ENCODE data around the gene SETBP1.

The SETBP1 gene

DNA sequence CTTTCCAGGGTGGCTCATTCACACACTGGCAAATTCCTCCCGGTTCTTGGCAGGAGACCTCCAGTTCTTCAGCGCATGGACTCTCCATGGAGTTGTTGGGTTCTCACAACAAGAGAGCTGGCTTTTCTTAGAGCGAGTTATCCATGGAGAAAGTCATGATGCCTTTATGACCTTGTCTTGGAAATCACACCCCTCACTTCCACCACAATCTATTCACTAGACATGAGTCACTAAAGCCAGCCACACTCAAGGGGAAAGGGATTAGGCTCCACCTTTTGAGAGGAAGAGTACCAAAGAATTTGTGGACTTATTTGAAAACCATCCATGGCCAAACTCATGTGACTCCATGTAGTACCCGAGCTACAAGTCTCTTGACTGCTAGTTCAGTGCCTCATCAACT is 160.5 kb downstream of the SETBP1 start:
- Histone ChIP-seq H2BK5ac (ENCODE audit: low read length) (no peak overlapping the region), H2BK15ac (ENCODE audit: low read length) (no peak overlapping the region), H3K4ac (ENCODE audit: low read length) (no peak overlapping the region), H3K14ac (ENCODE audit: low read length) (no peak overlapping the region), H4K8ac (ENCODE audit: low read depth, low read length) (no peak overlapping the region), H3K9ac (ENCODE audit: low read depth, low read length, poor library complexity) (no peak overlapping the region), H2AK5ac (ENCODE audit: low read depth, low read length) (no peak overlapping the region), H3K18ac (ENCODE audit: low read length) (no peak overlapping the region), H3K79me1 (ENCODE audit: low read depth, low read length) (no peaks in the 10 kb centered on the region), H3K27me3 (ENCODE audit: control insufficient read depth in 3 of 3, insufficient read depth in 3 of 3, low read depth in 1 of 3, low read length in 3 of 3) (no peaks in the 10 kb centered on the region), H3K4me3 (ENCODE audit: low read length in 2 of 2) (no peak overlapping the region), H3K4me2 (ENCODE audit: insufficient read depth, low read length, poor library complexity, severe bottlenecking) (no peak overlapping the region), H3K23ac (ENCODE audit: low read depth, low read length, poor library complexity) (no peak overlapping the region), H2AFZ (ENCODE audit: low read length) (no peak overlapping the region), H3K4me1 (ENCODE audit: control insufficient read depth in 2 of 2, insufficient read depth in 1 of 2, low read depth in 1 of 2, low read length in 2 of 2) (peaks cover 12 to 16% of the 10 kb centered on the region in 2 donors), H4K91ac (ENCODE audit: low read depth, low read length, poor library complexity) (no peak overlapping the region), H2BK12ac (ENCODE audit: low read length) (no peak overlapping the region), H3K9me3 (replicated peaks in 1 of 2; ENCODE audit: control insufficient read depth in 2 of 2, insufficient read depth in 1 of 2, low read depth in 1 of 2, low read length in 2 of 2) (peaks cover 5 to 13% of the 10 kb centered on the region in 2 donors), H2BK120ac (ENCODE audit: low read depth, low read length) (no peak overlapping the region), H3K27ac (replicated peaks; ENCODE audit: low read length) (no peak overlapping the region), H3K36me3 (replicated peaks in 1 of 2; ENCODE audit: control insufficient read depth in 2 of 2, insufficient read depth in 2 of 2, low read length in 2 of 2) (no peaks in the 10 kb centered on the region)
- DNase-seq (ENCODE audit: low spot score) = no peak
- no CpG with 5 or more reads among the region's 4 CpGs for WGBS, 2 donors (ENCODE audit: extremely low coverage in 2 of 2, insufficient read length in 2 of 2, insufficient replicate concordance in 1 of 2)

DNA sequence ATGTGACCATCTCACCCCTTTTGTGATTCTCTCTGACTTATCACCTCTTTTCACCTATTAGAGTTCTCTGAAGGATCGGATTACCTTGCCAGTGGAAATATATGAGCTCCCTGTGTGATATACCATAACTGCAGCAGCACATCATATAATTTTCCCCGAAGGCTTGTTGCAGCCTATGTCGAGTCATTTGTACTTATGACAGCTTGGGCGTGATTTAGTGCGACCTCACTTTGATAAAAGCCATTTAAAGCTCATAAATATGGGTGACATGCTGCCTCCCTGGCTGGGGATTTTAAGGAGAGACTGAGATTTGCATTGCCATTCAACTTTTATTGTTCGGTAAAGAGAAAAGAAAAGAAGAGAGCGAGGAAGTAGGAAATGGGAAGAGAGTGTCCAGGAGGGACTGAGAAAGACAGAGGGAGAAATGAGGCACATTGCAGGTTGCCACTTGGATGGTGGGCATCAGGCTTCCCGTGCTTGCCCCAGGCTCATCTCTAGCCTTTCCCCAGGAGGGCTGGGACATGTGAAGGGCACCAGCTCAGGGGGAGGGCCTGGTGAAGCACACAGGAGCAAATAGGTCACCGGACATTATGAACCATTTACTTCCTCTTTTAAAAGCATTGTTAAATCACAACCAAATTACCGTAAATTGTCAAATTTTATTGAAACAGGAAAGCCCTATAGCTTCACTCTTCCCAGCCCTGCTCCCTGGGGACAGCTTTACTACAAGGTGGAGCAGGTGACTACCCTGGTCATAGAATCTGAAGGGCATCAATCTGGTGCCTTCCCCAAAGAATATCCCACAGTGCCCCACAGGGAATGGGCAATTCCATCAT is 161.3 kb downstream of the SETBP1 start:
- no peaks in the 10 kb centered on the region for H3K79me1 ChIP-seq (ENCODE audit: low read depth, low read length)
- peaks cover 8 to 15% of the 10 kb centered on the region in 2 donors for H3K4me1 ChIP-seq (ENCODE audit: control insufficient read depth in 2 of 2, insufficient read depth in 1 of 2, low read depth in 1 of 2, low read length in 2 of 2)
- H3K36me3 ChIP-seq (replicated peaks in 1 of 2; ENCODE audit: control insufficient read depth in 2 of 2, insufficient read depth in 2 of 2, low read length in 2 of 2) = no peaks in the 10 kb centered on the region
- WGBS, 2 donors (ENCODE audit: extremely low coverage in 2 of 2, insufficient read length in 2 of 2, insufficient replicate concordance in 1 of 2) = no CpG with 5 or more reads among the region's 10 CpGs
- no peak overlapping the region for H2BK15ac ChIP-seq (ENCODE audit: low read length)
- H2BK12ac ChIP-seq (ENCODE audit: low read length) = no peak overlapping the region
- no peak overlapping the region for H3K18ac ChIP-seq (ENCODE audit: low read length)
- H3K27me3 ChIP-seq (ENCODE audit: control insufficient read depth in 3 of 3, insufficient read depth in 3 of 3, low read depth in 1 of 3, low read length in 3 of 3) = no peaks in the 10 kb centered on the region
- H2AK5ac ChIP-seq (ENCODE audit: low read depth, low read length) = no peak overlapping the region
- no peak overlapping the region for H2AFZ ChIP-seq (ENCODE audit: low read length)
- no peak overlapping the region for H3K23ac ChIP-seq (ENCODE audit: low read depth, low read length, poor library complexity)
- H2BK5ac ChIP-seq (ENCODE audit: low read length) = no peak overlapping the region
- no peak overlapping the region for H3K4me3 ChIP-seq (ENCODE audit: low read length in 2 of 2)
- no peak overlapping the region for H3K9ac ChIP-seq (ENCODE audit: low read depth, low read length, poor library complexity)
- H3K14ac ChIP-seq (ENCODE audit: low read length) = no peak overlapping the region
- H3K27ac ChIP-seq (replicated peaks; ENCODE audit: low read length) = no peak overlapping the region
- no peak overlapping the region for H4K91ac ChIP-seq (ENCODE audit: low read depth, low read length, poor library complexity)
- no peak overlapping the region for H2BK120ac ChIP-seq (ENCODE audit: low read depth, low read length)
- H4K8ac ChIP-seq (ENCODE audit: low read depth, low read length) = no peak overlapping the region
- H3K4me2 ChIP-seq (ENCODE audit: insufficient read depth, low read length, poor library complexity, severe bottlenecking) = no peak overlapping the region
- DNase-seq (ENCODE audit: low spot score) = no peak
- H3K4ac ChIP-seq (ENCODE audit: low read length) = no peak overlapping the region
- H3K9me3 ChIP-seq (replicated peaks in 1 of 2; ENCODE audit: control insufficient read depth in 2 of 2, insufficient read depth in 1 of 2, low read depth in 1 of 2, low read length in 2 of 2) = peaks cover 5 to 13% of the 10 kb centered on the region in 2 donors

DNA sequence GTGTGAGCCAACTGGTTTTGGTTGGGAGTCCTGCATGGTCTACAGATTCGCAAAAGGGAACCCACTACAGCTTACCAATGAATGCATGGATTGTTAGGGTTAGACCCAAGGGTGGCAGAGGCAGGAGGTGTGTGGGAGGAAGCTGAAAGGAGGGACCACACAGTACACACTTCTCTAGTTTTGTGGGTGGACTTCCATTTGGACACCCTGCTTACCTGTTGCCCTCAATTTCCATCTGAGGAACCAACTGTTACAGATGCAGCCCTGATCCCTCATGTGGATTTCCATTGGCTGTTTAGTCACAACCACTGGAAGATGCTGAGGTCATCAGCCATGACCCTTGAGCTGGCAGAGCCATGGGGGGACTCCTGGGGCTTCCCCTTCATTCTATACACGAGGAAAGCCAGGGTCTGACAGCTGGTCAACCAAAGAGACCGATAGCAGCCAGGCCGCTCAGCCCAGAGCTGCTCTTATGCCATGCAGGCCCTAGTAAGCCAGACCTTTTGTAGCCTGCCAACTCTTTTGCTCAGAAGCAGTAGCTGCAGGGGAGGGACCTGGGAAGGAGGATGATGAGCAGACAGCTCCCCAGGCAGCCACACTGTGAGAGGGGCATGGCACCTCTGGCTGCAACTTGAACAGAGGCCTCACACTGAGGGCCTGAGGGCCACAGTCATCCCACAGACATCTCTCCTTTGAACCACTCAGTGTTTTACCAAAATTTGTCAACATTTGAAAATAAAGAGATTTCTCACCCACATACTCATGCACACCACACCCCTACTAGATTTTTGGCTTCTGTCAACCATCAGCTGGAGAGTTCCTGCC is 162.1 kb downstream of the SETBP1 start:
- Histone ChIP-seq H3K18ac (ENCODE audit: low read length) (no peak overlapping the region), H3K4me1 (ENCODE audit: control insufficient read depth in 2 of 2, insufficient read depth in 1 of 2, low read depth in 1 of 2, low read length in 2 of 2) (peaks cover 6 to 10% of the 10 kb centered on the region in 2 donors), H3K14ac (ENCODE audit: low read length) (no peak overlapping the region), H2AFZ (ENCODE audit: low read length) (no peak overlapping the region), H3K36me3 (replicated peaks in 1 of 2; ENCODE audit: control insufficient read depth in 2 of 2, insufficient read depth in 2 of 2, low read length in 2 of 2) (no peaks in the 10 kb centered on the region), H3K9ac (ENCODE audit: low read depth, low read length, poor library complexity) (no peak overlapping the region), H3K27me3 (ENCODE audit: control insufficient read depth in 3 of 3, insufficient read depth in 3 of 3, low read depth in 1 of 3, low read length in 3 of 3) (no peaks in the 10 kb centered on the region), H3K27ac (replicated peaks; ENCODE audit: low read length) (no peak overlapping the region), H2BK5ac (ENCODE audit: low read length) (no peak overlapping the region), H2BK15ac (ENCODE audit: low read length) (no peak overlapping the region), H4K8ac (ENCODE audit: low read depth, low read length) (no peak overlapping the region), H3K4me3 (ENCODE audit: low read length in 2 of 2) (no peak overlapping the region), H3K4ac (ENCODE audit: low read length) (no peak overlapping the region), H4K91ac (ENCODE audit: low read depth, low read length, poor library complexity) (no peak overlapping the region), H2BK12ac (ENCODE audit: low read length) (no peak overlapping the region), H3K23ac (ENCODE audit: low read depth, low read length, poor library complexity) (no peak overlapping the region), H3K79me1 (ENCODE audit: low read depth, low read length) (no peaks in the 10 kb centered on the region), H3K9me3 (replicated peaks in 1 of 2; ENCODE audit: control insufficient read depth in 2 of 2, insufficient read depth in 1 of 2, low read depth in 1 of 2, low read length in 2 of 2) (peaks cover 5 to 13% of the 10 kb centered on the region in 2 donors), H2AK5ac (ENCODE audit: low read depth, low read length) (no peak overlapping the region), H2BK120ac (ENCODE audit: low read depth, low read length) (no peak overlapping the region), H3K4me2 (ENCODE audit: insufficient read depth, low read length, poor library complexity, severe bottlenecking) (no peak overlapping the region)
- no CpG with 5 or more reads among the region's 4 CpGs for WGBS, 2 donors (ENCODE audit: extremely low coverage in 2 of 2, insufficient read length in 2 of 2, insufficient replicate concordance in 1 of 2)
- no peak for DNase-seq (ENCODE audit: low spot score)

GRCh38 chr18:44844486-44844885 is 163.8 kb downstream of the SETBP1 start:
- H3K4me2 ChIP-seq (ENCODE audit: insufficient read depth, low read length, poor library complexity, severe bottlenecking) = no peak overlapping the region
- H3K4me1 ChIP-seq (ENCODE audit: control insufficient read depth in 2 of 2, insufficient read depth in 1 of 2, low read depth in 1 of 2, low read length in 2 of 2) = peaks cover 3% of the 10 kb centered on the region in 2 donors
- no peak overlapping the region for H2AFZ ChIP-seq (ENCODE audit: low read length)
- H3K27me3 ChIP-seq (ENCODE audit: control insufficient read depth in 3 of 3, insufficient read depth in 3 of 3, low read depth in 1 of 3, low read length in 3 of 3) = no peaks in the 10 kb centered on the region
- H3K36me3 ChIP-seq (replicated peaks in 1 of 2; ENCODE audit: control insufficient read depth in 2 of 2, insufficient read depth in 2 of 2, low read length in 2 of 2) = no peaks in the 10 kb centered on the region
- no peak overlapping the region for H2BK12ac ChIP-seq (ENCODE audit: low read length)
- no peak overlapping the region for H3K4me3 ChIP-seq (ENCODE audit: low read length in 2 of 2)
- WGBS, 2 donors (ENCODE audit: extremely low coverage in 2 of 2, insufficient read length in 2 of 2, insufficient replicate concordance in 1 of 2) = no CpG with 5 or more reads among the region's 5 CpGs
- H3K9ac ChIP-seq (ENCODE audit: low read depth, low read length, poor library complexity) = no peak overlapping the region
- H4K8ac ChIP-seq (ENCODE audit: low read depth, low read length) = no peak overlapping the region
- H4K91ac ChIP-seq (ENCODE audit: low read depth, low read length, poor library complexity) = no peak overlapping the region
- H3K18ac ChIP-seq (ENCODE audit: low read length) = no peak overlapping the region
- no peak overlapping the region for H3K14ac ChIP-seq (ENCODE audit: low read length)
- no peak overlapping the region for H2BK120ac ChIP-seq (ENCODE audit: low read depth, low read length)
- H2BK15ac ChIP-seq (ENCODE audit: low read length) = no peak overlapping the region
- DNase-seq (ENCODE audit: low spot score) = no peak
- peaks cover 5 to 13% of the 10 kb centered on the region in 2 donors for H3K9me3 ChIP-seq (replicated peaks in 1 of 2; ENCODE audit: control insufficient read depth in 2 of 2, insufficient read depth in 1 of 2, low read depth in 1 of 2, low read length in 2 of 2)
- no peak overlapping the region for H3K27ac ChIP-seq (replicated peaks; ENCODE audit: low read length)
- no peak overlapping the region for H3K23ac ChIP-seq (ENCODE audit: low read depth, low read length, poor library complexity)
- no peak overlapping the region for H2BK5ac ChIP-seq (ENCODE audit: low read length)
- H3K4ac ChIP-seq (ENCODE audit: low read length) = no peak overlapping the region
- H2AK5ac ChIP-seq (ENCODE audit: low read depth, low read length) = no peak overlapping the region
- H3K79me1 ChIP-seq (ENCODE audit: low read depth, low read length) = no peaks in the 10 kb centered on the region

Data from neuronal stem cell (in vitro differentiated cells).